ENCODE measurements around the gene PARD3. TPM values are rescaled to one million over a fixed set of nuclear protein-coding genes. Genes with fewer than 3 reads are reported as not detected.

PARD3 gene
- total and polyA plus RNA-seq, 2 experiments from 2014 or later = 47.2 to 59.7 TPM

GRCh38 chr10:34748767-34749166 is 66.3 kb downstream of the PARD3 start:
- TF ChIP-seq EZH2phosphoT487 (IDR thresholded peaks at IDR 0.05; ENCODE audit: low read depth, severe bottlenecking, unreplicated experiment) (no peak), EZH2 (IDR thresholded peaks at IDR 0.05; ENCODE audit: borderline replicate concordance) (no peak), CTCF (IDR thresholded peaks at IDR 0.05; ENCODE audit: poor library complexity) (no peak)
- Histone ChIP-seq H3K9me3 (ENCODE audit: low read depth) (no peaks in the 10 kb centered on the region), H3K4me3 (no peak overlapping the region), H3K36me3 (replicated peaks; ENCODE audit: insufficient read depth, low read depth) (no peaks in the 10 kb centered on the region), H3K27ac (no peak overlapping the region), H3K4me2 (no peak overlapping the region), H4K20me1 (ENCODE audit: insufficient read depth, poor library complexity, severe bottlenecking) (peaks cover 46% of the 10 kb centered on the region), H3K4me1 (ENCODE audit: insufficient read depth) (peaks cover 4% of the 10 kb centered on the region), H2AFZ (no peak overlapping the region), H3K9me2 (replicated peaks; ENCODE audit: insufficient read depth) (no peaks in the 10 kb centered on the region), H3K79me2 (peaks cover 99% of the 10 kb centered on the region), H3K27me3 (no peaks in the 10 kb centered on the region)
- DNase-seq (ENCODE audit: low spot score) = no peak
- 69% methylated on average over 4 of the region's 4 CpGs for WGBS (ENCODE audit: low lambda C conversion rate, missing lambda C conversion rate)

GRCh38 chr10:34748357-34748756 is 66.7 kb downstream of the PARD3 start:
- Histone ChIP-seq H3K4me2 (no peak overlapping the region), H3K4me3 (no peak overlapping the region), H2AFZ (no peak overlapping the region), H4K20me1 (ENCODE audit: insufficient read depth, poor library complexity, severe bottlenecking) (peaks cover 46% of the 10 kb centered on the region), H3K27me3 (no peaks in the 10 kb centered on the region), H3K9me2 (replicated peaks; ENCODE audit: insufficient read depth) (no peaks in the 10 kb centered on the region), H3K27ac (no peak overlapping the region), H3K9me3 (ENCODE audit: low read depth) (no peaks in the 10 kb centered on the region), H3K4me1 (ENCODE audit: insufficient read depth) (peaks cover 4% of the 10 kb centered on the region), H3K36me3 (replicated peaks; ENCODE audit: insufficient read depth, low read depth) (no peaks in the 10 kb centered on the region), H3K79me2 (peaks cover 99% of the 10 kb centered on the region)
- no peak for DNase-seq (ENCODE audit: low spot score)
- TF ChIP-seq EZH2 (IDR thresholded peaks at IDR 0.05; ENCODE audit: borderline replicate concordance) (no peak), CTCF (IDR thresholded peaks at IDR 0.05; ENCODE audit: poor library complexity) (no peak), EZH2phosphoT487 (IDR thresholded peaks at IDR 0.05; ENCODE audit: low read depth, severe bottlenecking, unreplicated experiment) (no peak)
- WGBS (ENCODE audit: low lambda C conversion rate, missing lambda C conversion rate) = 94% methylated on average over 6 of the region's 6 CpGs

- Histone ChIP-seq H3K27me3 (no peaks in the 10 kb centered on the region), H3K4me1 (ENCODE audit: insufficient read depth) (no peaks in the 10 kb centered on the region), H2AFZ (no peak overlapping the region), H3K4me3 (no peak overlapping the region), H3K9me2 (replicated peaks; ENCODE audit: insufficient read depth) (no peaks in the 10 kb centered on the region), H3K4me2 (no peak overlapping the region), H3K9me3 (ENCODE audit: low read depth) (no peaks in the 10 kb centered on the region), H3K27ac (no peak overlapping the region), H3K79me2 (peaks cover 99% of the 10 kb centered on the region), H4K20me1 (ENCODE audit: insufficient read depth, poor library complexity, severe bottlenecking) (peaks cover 50% of the 10 kb centered on the region), H3K36me3 (replicated peaks; ENCODE audit: insufficient read depth, low read depth) (no peaks in the 10 kb centered on the region)
- no peak for DNase-seq (ENCODE audit: low spot score)
- TF ChIP-seq EZH2 (IDR thresholded peaks at IDR 0.05; ENCODE audit: borderline replicate concordance) = no peak
- WGBS (ENCODE audit: low lambda C conversion rate, missing lambda C conversion rate) = 84% methylated on average over 4 of the region's 4 CpGs
Observed at GRCh38 chr10:34746094-34746493, 69.0 kb downstream of the PARD3 start.

GRCh38 chr10:34745244-34745643 is 69.9 kb downstream of the PARD3 start:
- TF ChIP-seq CTCF (IDR thresholded peaks at IDR 0.05; ENCODE audit: poor library complexity) (no peak), EZH2 (IDR thresholded peaks at IDR 0.05; ENCODE audit: borderline replicate concordance) (no peak), EZH2phosphoT487 (IDR thresholded peaks at IDR 0.05; ENCODE audit: low read depth, severe bottlenecking, unreplicated experiment) (no peak)
- H3K79me2 ChIP-seq = peaks cover 99% of the 10 kb centered on the region
- no peak overlapping the region for H2AFZ ChIP-seq
- no peaks in the 10 kb centered on the region for H3K36me3 ChIP-seq (replicated peaks; ENCODE audit: insufficient read depth, low read depth)
- H3K9me3 ChIP-seq (ENCODE audit: low read depth) = no peaks in the 10 kb centered on the region
- 100% methylated on average over 4 of the region's 4 CpGs for WGBS (ENCODE audit: low lambda C conversion rate, missing lambda C conversion rate)
- no peaks in the 10 kb centered on the region for H3K27me3 ChIP-seq
- DNase-seq (ENCODE audit: low spot score) = no peak
- no peaks in the 10 kb centered on the region for H3K9me2 ChIP-seq (replicated peaks; ENCODE audit: insufficient read depth)
- peaks cover 4% of the 10 kb centered on the region for H3K4me1 ChIP-seq (ENCODE audit: insufficient read depth)
- no peak overlapping the region for H3K4me3 ChIP-seq
- H4K20me1 ChIP-seq (ENCODE audit: insufficient read depth, poor library complexity, severe bottlenecking) = peaks cover 54% of the 10 kb centered on the region
- no peak overlapping the region for H3K27ac ChIP-seq
- no peak overlapping the region for H3K4me2 ChIP-seq
